KMS-11 (cell line): ENCODE results near the gene RNASE7.

Experiments
- H2AFZ ChIP-seq: fragments of 200-600 bp; sonication (generic); 2 replicates; pipeline ENCODE4 v1.6.1; 2016; ENCODE audit warnings: antibody characterized with exemption, mixed run types, low read depth
- H3K27ac ChIP-seq: fragments of 200-600 bp; sonication (generic); 2 replicates; pipeline ENCODE4 v1.6.1; 2016; ENCODE audit warnings: mild to moderate bottlenecking, mixed run types
- H3K27me3 ChIP-seq: fragments of 200-600 bp; sonication (generic); 2 replicates; pipeline ENCODE4 v1.6.1; 2017; ENCODE audit warnings: mild to moderate bottlenecking, low read depth, mixed run types, moderate library complexity; ENCODE audit not compliant: insufficient read depth
- H3K36me3 ChIP-seq: fragments of 200-600 bp; sonication (generic); 2 replicates; pipeline ENCODE4 v1.6.1; 2017; ENCODE audit warnings: mild to moderate bottlenecking, mixed run types; ENCODE audit not compliant: insufficient read depth
- H3K4me1 ChIP-seq: fragments of 200-600 bp; sonication (generic); 2 replicates; pipeline ENCODE4 v1.6.1; 2016; ENCODE audit warnings: mild to moderate bottlenecking, low read depth, mixed run types; ENCODE audit not compliant: poor library complexity, severe bottlenecking
- H3K4me2 ChIP-seq: fragments of 200-600 bp; sonication (generic); 2 replicates; pipeline ENCODE4 v1.7.0; 2016; ENCODE audit warnings: mild to moderate bottlenecking, mixed run types
- H3K4me3 ChIP-seq: fragments of 200-600 bp; sonication (generic); IDR thresholded peaks from 2 replicates; pipeline ENCODE4 v1.6.1; 2017; ENCODE audit warnings: low read depth, low read length, mixed read lengths; ENCODE audit not compliant: insufficient read depth
- H3K79me2 ChIP-seq: fragments of 200-600 bp; sonication (generic); 2 replicates; pipeline ENCODE4 v1.6.1; 2016; ENCODE audit warnings: low read depth, mixed run types; ENCODE audit not compliant: insufficient read depth
- H3K9ac ChIP-seq: fragments of 200-600 bp; sonication (generic); 2 replicates; pipeline ENCODE4 v1.6.1; 2016; ENCODE audit warnings: mild to moderate bottlenecking, mixed run types
- H4K20me1 ChIP-seq: fragments of 200-600 bp; sonication (generic); 2 replicates; pipeline ENCODE4 v1.6.1; 2016; ENCODE audit warnings: mild to moderate bottlenecking, mixed run types; ENCODE audit not compliant: insufficient read depth
- TF ChIP-seq, protein P1 (sequence below): fragments of 200-600 bp; sonication (generic); conservative IDR thresholded peaks from 2 replicates; pipeline ENCODE4 v1.6.1; 2017; ENCODE audit warnings: low read depth, mild to moderate bottlenecking, antibody characterized with exemption, low read length, moderate library complexity, mixed read lengths

Gene RNASE7, protein sequence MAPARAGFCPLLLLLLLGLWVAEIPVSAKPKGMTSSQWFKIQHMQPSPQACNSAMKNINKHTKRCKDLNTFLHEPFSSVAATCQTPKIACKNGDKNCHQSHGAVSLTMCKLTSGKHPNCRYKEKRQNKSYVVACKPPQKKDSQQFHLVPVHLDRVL

DNA sequence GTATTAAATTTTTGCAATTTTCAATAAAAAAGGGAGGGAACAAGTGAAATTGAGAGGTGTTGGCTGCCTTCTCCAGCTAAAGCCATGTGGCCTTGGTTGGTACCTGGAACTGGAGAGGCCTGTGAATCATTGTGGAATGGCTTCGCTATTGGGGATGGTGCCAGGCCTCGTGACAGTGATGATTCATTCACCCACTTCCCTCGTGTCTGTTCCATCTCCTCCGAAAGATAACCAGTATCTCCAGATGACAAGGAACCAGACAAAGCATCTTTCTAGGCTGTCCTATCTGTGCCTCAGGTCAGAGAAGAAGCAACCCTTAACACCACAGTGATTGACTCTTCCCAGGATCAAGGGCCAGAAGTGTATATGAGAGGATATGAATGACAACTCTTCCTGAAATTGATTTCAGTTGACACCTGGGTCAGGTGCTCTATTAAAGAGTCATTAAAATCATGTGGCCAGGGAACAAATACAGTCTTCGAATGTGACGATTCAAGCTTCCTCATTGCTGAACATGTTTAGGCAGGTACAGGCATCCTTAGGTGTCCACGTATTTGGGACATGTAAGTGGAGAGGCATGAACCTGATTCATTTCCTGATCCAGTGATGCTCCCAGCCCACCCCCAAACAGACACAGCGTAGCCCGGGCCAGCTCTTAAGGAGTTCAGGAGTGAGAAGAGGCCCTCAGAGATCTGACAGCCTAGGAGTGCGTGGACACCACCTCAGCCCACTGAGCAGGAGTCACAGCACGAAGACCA lies at the start of gene RNASE7:
RNASE7 (plus strand) TSS at position 687 of the 758 bp plus-strand sequence. CDS start 631 bp downstream, outside the sequence.
- no peak within 1 kb of the TSS for H3K4me3 ChIP-seq
- no peak within 1 kb of the TSS for H2AFZ ChIP-seq
- TF ChIP-seq, protein P1, sequence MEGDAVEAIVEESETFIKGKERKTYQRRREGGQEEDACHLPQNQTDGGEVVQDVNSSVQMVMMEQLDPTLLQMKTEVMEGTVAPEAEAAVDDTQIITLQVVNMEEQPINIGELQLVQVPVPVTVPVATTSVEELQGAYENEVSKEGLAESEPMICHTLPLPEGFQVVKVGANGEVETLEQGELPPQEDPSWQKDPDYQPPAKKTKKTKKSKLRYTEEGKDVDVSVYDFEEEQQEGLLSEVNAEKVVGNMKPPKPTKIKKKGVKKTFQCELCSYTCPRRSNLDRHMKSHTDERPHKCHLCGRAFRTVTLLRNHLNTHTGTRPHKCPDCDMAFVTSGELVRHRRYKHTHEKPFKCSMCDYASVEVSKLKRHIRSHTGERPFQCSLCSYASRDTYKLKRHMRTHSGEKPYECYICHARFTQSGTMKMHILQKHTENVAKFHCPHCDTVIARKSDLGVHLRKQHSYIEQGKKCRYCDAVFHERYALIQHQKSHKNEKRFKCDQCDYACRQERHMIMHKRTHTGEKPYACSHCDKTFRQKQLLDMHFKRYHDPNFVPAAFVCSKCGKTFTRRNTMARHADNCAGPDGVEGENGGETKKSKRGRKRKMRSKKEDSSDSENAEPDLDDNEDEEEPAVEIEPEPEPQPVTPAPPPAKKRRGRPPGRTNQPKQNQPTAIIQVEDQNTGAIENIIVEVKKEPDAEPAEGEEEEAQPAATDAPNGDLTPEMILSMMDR = no peak
- no peak within 1 kb of the TSS for H3K4me2 ChIP-seq
- no peaks in the 10 kb centered on the region for H3K79me2 ChIP-seq
- H4K20me1 ChIP-seq = no peaks in the 10 kb centered on the region
- no peaks in the 10 kb centered on the region for H3K27me3 ChIP-seq
- H3K36me3 ChIP-seq = no peaks in the 10 kb centered on the region
- no peak within 1 kb of the TSS for H3K9ac ChIP-seq
- H3K4me1 ChIP-seq = no peaks in the 10 kb centered on the region
- no peak within 1 kb of the TSS for H3K27ac ChIP-seq

DNA sequence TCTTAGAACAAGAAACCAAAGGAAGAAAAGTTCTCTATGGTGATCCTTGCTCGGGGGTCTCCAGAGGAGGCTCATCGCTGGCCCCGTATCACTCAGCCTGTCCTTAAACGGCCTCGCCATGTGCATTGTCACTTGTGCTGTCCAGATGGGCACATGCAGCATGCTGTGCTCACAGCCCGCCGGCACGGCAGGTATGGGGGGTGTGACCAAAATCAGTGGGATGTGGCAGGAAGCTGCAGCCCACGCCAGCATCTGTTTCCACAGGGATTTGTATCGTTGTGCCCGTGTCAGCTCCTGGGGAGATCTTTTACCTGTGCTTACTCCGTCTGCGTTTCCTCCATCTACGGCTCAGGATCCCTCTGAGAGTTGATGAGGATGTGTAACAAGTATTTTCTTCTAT lies 45.6 kb upstream of the RNASE7 start:
- Histone ChIP-seq H4K20me1 (no peaks in the 10 kb centered on the region), H3K27me3 (no peaks in the 10 kb centered on the region), H3K4me2 (no peak overlapping the region), H3K4me1 (peaks cover 5% of the 10 kb centered on the region), H3K4me3 (no peak overlapping the region), H2AFZ (no peak overlapping the region), H3K9ac (no peak overlapping the region), H3K79me2 (peaks cover 3% of the 10 kb centered on the region), H3K27ac (no peak overlapping the region), H3K36me3 (no peaks in the 10 kb centered on the region)
- TF ChIP-seq, protein P1 = no peak

DNA sequence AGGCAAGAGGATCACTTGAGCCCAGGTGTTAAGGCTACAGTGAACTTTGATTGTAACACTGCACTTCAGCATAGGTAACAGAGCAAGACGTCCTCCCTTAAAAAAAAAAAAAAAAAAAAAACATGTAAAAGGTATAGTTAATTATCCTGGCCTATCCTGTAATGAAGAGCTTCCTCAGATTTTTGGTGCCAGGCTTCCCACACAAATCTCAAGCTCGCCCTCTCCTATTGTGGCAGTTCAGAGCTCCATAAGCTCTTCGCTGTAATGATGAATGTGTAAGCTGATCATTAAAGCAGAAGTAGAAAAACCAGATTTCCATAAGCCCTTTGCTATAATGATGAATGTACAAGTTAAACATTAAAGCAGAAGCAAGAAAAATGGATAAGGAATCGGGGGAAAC lies 45.0 kb upstream of the RNASE7 start:
- Histone ChIP-seq H3K4me2 (no peak overlapping the region), H3K27ac (no peak overlapping the region), H4K20me1 (no peaks in the 10 kb centered on the region), H2AFZ (no peak overlapping the region), H3K9ac (no peak overlapping the region), H3K4me3 (no peak overlapping the region), H3K79me2 (no peaks in the 10 kb centered on the region), H3K27me3 (no peaks in the 10 kb centered on the region), H3K4me1 (no peaks in the 10 kb centered on the region), H3K36me3 (no peaks in the 10 kb centered on the region)
- TF ChIP-seq, protein P1 = no peak

DNA sequence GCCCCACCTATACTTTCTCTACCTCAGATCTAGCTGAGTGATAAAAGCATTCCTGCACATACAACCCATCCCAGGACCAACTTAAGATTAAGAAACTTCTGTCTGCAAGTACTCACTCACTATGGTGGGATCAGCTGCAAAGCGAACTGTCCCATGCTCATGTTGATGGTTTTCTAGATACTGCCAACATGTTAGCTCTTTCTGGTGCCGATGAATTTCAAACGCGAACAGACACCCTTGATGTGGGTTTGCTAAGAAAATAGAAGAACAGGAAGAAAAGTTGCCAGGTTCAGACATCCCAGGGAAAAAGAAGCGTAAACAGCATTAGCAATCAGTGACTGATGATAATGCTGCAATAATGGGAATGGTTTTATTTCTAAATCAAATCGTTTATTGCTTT lies 44.6 kb upstream of the RNASE7 start:
- Histone ChIP-seq H3K4me3 (no peak overlapping the region), H2AFZ (no peak overlapping the region), H3K27me3 (no peaks in the 10 kb centered on the region), H3K4me1 (no peaks in the 10 kb centered on the region), H3K36me3 (no peaks in the 10 kb centered on the region), H3K9ac (no peak overlapping the region), H3K27ac (no peak overlapping the region), H3K4me2 (no peak overlapping the region), H3K79me2 (no peaks in the 10 kb centered on the region), H4K20me1 (no peaks in the 10 kb centered on the region)
- TF ChIP-seq, protein P1 = no peak
